Right lobe of liver (tissue), 6 donors: ENCODE data around the gene CCDC88C. TPM values are rescaled to one million over a fixed set of nuclear protein-coding genes. Genes with fewer than 3 reads are reported as not detected.
A peak's percentile ranks its signal among the peaks of the same experiment; 100 is the strongest.
"Not testable (repeated sequence)": the region's sequence is repeated elsewhere in the genome, so short reads cannot be mapped to it uniquely, and the experiment has no call there.

Experiments used
- ATAC-seq, 4 donors: fragments of 200-7000 bp; cut with Tn5 transposase; one replicate each; pipeline ENCODE4 v1.9.1; 2020; ENCODE audit warnings: mild to moderate bottlenecking in 4 of 4, moderate library complexity in 4 of 4
- DNase-seq, 3 donors: peaks; one replicate each; pipeline ENCODE4 v3.0.0-alpha.2; 2020
- H3K27ac ChIP-seq, 3 donors: fragments of 200-600 bp; one replicate each; pipeline ENCODE4 v1.8.0; 2022
- H3K27me3 ChIP-seq, 2 donors: fragments of 200-600 bp; one replicate each; pipeline ENCODE4 v1.8.0; 2022
- H3K36me3 ChIP-seq, 4 donors: fragments of 200-600 bp; sonication (generic) in 1 of 4; one replicate each; pipeline versions ENCODE4 v1.5.1 to v1.8.0; 2017 to 2022; ENCODE audit warnings: control low read depth in 1 of 4
- H3K4me1 ChIP-seq, 4 donors: fragments of 200-600 bp; sonication (generic) in 1 of 4; one replicate each; pipeline versions ENCODE4 v1.5.1 to v1.8.0; 2017 to 2022; ENCODE audit warnings: control low read depth in 1 of 4
- H3K4me3 ChIP-seq, 3 donors: fragments of 200-600 bp; one replicate each; pipeline ENCODE4 v1.8.0; 2022
- H3K9me3 ChIP-seq, 4 donors: fragments of 200-600 bp; sonication (generic) in 1 of 4; one replicate each; pipeline versions ENCODE4 v1.5.1 to v1.8.0; 2017 to 2022; ENCODE audit warnings: control low read depth in 1 of 4
- POLR2A ChIP-seq: fragments of 450-650 bp; IDR thresholded peaks from one replicate; pipeline ENCODE4 v1.6.1; 2017; ENCODE audit warnings: antibody characterized with exemption, mild to moderate bottlenecking
- WGBS: methylation state at CpG from one replicate; pipeline ENCODE4 v1.1.6; 2018; ENCODE audit warnings: low coverage, low lambda C conversion rate; ENCODE audit not compliant: insufficient coverage; ENCODE audit errors: missing lambda C conversion rate; 5-methylcytosine and 5-hydroxymethylcytosine counted together
- intact Hi-C, 2 donors: fragments of 100-400 bp; cut with DNase I; formaldehyde crosslinking; loops; one replicate each; pipeline versions ENCODE4 v1.11.2 to v1.14.1; 2022
- total RNA-seq, 6 experiments: library from RNA; depleted of rRNA in 2 of 6; stranded (reverse); fragments of >200 nt in 2 of 6; fragmentation: NEBNext Ultra II Directional in 3 of 6; extraction: Animal tissue kit (Norgen Biotek cat#: 25700) in 3 of 6; gene quantifications; one replicate each; pipeline versions ENCODE4 v1.1.0 to v1.2.4, GENCODE V29; 2016 to 2023
- TF ChIP-seq, protein P1 (sequence below), 4 donors: fragments of 200-600 bp in 3 of 4; fragments of 450-650 bp in 1 of 4; IDR thresholded peaks; one replicate each; pipeline versions ENCODE4 v1.5.1 to v1.8.0; 2016 to 2022; ENCODE audit warnings: antibody characterized with exemption in 4 of 4, mild to moderate bottlenecking in 2 of 4
- donor health status: DM: no; HTN: yes; CAD: no.
- donor health status: DM: no; HTN: no; CAD: no.
- donor health status: DM: no; HTN: no; CAD: no.
- donor health status: DM: no; HTN: yes; CAD: no.
- donor health status: DM: no; HTN: yes; CAD: no.

Gene CCDC88C
- total RNA-seq, 6 experiments from 2014 or later = 1.2 to 5.7 (median 3.1) TPM

DNA sequence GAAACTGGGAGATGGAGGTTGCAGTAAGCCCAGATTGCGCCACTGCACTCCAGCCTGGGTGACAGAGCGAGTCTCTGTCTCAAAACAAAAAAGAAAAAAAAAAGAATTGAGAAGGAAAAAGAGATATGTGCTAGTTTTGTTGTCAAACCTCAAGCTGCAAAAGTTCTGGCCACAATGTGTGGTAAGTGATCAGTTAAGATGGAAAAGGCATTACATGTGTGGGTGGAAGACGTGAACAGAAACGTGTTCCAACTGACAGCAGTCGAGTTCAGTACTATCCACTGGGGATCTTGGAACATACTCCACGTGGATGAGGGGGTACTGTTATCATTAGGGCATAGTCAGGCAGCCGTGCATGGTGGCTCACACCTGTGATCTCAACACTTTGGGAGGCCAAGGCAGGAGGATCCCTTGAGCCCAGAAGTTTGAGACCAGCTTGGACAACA, 190.4 kb downstream of the CCDC88C start:
- TF ChIP-seq POLR2A = no peak
- TF ChIP-seq, protein P1, sequence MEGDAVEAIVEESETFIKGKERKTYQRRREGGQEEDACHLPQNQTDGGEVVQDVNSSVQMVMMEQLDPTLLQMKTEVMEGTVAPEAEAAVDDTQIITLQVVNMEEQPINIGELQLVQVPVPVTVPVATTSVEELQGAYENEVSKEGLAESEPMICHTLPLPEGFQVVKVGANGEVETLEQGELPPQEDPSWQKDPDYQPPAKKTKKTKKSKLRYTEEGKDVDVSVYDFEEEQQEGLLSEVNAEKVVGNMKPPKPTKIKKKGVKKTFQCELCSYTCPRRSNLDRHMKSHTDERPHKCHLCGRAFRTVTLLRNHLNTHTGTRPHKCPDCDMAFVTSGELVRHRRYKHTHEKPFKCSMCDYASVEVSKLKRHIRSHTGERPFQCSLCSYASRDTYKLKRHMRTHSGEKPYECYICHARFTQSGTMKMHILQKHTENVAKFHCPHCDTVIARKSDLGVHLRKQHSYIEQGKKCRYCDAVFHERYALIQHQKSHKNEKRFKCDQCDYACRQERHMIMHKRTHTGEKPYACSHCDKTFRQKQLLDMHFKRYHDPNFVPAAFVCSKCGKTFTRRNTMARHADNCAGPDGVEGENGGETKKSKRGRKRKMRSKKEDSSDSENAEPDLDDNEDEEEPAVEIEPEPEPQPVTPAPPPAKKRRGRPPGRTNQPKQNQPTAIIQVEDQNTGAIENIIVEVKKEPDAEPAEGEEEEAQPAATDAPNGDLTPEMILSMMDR (IDR thresholded peaks at IDR 0.05) = no peak
- intact Hi-C loops = no loop called here
- no peaks in the 10 kb centered on the region for H3K27me3 ChIP-seq
- ATAC-seq (no peak), DNase-seq (no peak)
- H3K4me1 ChIP-seq = no peaks in the 10 kb centered on the region
- peaks cover 0 to 16% (median 5%) of the 10 kb centered on the region in 4 donors for H3K36me3 ChIP-seq
- 67% methylated on average over 6 of the region's 7 CpGs for WGBS
- H3K4me3 ChIP-seq = no peak overlapping the region
- no peak overlapping the region for H3K27ac ChIP-seq
- H3K9me3 ChIP-seq = no peaks in the 10 kb centered on the region

DNA sequence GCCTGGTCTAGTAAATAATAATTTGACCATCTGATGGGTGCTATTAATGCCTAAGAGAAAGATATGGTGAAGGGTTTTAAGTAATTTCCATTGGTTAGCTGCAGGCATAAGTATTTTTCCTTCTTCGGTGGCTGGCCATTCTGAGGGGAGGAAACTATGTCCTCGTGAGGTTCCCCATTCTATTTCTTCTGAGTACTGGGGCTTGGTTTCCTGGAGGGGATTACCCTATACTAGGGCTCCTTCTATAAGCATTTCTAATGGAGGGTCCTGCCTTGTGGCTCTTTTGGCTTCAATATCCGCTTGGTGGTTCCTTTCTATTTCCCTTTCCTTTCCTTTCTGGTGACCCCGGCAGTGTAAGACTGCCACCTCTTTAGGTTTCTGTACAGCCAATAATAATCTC, 191.3 kb downstream of the CCDC88C start:
- not testable (repeated sequence) for DNase-seq

DNA sequence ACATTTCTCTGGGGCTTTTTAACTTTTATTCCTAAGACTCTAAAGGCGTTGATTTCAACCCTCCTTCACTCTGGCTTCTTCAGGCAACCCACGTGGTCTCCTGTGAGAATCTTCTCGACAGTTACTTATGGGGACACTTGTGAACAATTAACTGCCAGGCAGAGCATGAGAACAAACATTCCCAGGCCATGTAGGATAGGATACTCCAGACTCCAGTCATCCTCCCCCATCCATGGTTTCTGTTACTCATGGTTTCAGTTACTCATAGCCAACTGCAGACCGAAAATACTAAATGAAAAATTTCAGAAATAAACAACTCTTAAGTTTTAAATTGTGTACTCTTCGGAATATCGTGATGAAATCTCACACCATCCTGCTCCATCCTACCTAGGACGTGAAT, 192.6 kb downstream of the CCDC88C start:
- Histone ChIP-seq H3K27ac (no peak overlapping the region), H3K9me3 (no peaks in the 10 kb centered on the region), H3K36me3 (peaks cover 0 to 16% (median 5%) of the 10 kb centered on the region in 4 donors), H3K4me3 (no peak overlapping the region), H3K4me1 (no peaks in the 10 kb centered on the region), H3K27me3 (no peaks in the 10 kb centered on the region)
- ATAC-seq = no peak
- TF ChIP-seq, protein P1 (IDR thresholded peaks at IDR 0.05) = no peak
- no peak for TF ChIP-seq POLR2A
- intact Hi-C loops = no loop called here
- DNase-seq = no peak
- 88% methylated on average over 5 of the region's 7 CpGs for WGBS

More for the DNA sequence above, 191.3 kb downstream of the CCDC88C start:
- H3K27me3 ChIP-seq, H3K27ac ChIP-seq, H3K4me1 ChIP-seq, intact Hi-C loops, ATAC-seq, H3K9me3 ChIP-seq, H3K4me3 ChIP-seq: not testable (repeated sequence)
- peaks cover 0 to 16% (median 5%) of the 10 kb centered on the region in 4 donors for H3K36me3 ChIP-seq
- WGBS = 67% methylated on average over 4 of the region's 4 CpGs

DNA sequence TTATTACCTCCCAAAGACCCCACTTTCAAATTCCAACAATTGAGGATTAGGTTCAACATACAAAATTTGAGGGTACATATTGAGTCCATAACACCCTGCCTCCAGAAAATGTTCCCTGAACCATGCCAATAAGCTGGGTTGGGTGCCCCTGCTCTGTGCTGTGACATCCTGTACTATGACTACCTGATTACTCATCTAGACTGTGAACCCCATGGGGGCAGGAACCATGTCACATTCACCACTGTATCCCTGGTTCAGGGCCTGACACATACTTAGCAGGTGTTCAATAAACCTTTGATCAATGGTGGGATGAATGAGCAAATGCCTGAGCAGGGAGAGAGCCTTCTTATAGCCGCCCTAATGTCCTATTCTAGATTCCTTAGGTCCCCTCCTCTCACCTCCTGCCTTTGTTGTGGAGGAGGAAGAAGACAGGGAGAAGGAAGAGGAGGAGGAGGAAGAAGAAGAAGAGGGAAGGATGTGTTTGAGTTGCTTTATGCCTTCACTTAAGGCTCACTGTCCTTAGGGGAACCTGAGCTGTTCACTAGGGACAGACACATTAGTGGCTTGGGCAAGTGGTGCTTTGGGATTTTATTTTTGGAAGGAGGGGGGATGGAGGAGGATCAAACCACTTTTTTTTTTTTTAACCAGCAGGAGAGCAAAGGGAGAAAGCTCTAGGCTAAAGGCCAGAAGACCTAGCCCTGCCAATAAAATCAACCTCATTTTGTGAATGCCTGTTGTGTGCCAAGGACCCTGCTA, 194.4 kb downstream of the CCDC88C start:
- H3K36me3 ChIP-seq = peaks cover 0 to 17% (median 5%) of the 10 kb centered on the region in 4 donors
- DNase-seq (no peak), ATAC-seq (peak in 1 of 4 donors; percentile 17)
- no peak overlapping the region for H3K27ac ChIP-seq
- no peaks in the 10 kb centered on the region for H3K27me3 ChIP-seq
- H3K4me1 ChIP-seq = no peaks in the 10 kb centered on the region
- TF ChIP-seq, protein P1 (IDR thresholded peaks at IDR 0.05) = no peak
- TF ChIP-seq POLR2A = no peak
- 100% methylated on average over 1 of the region's 1 CpG for WGBS
- H3K4me3 ChIP-seq = no peak overlapping the region
- H3K9me3 ChIP-seq = no peaks in the 10 kb centered on the region
- intact Hi-C loops = no loop called here

Other genes starting within 250 kb of the CCDC88C start
- gene GPR68, start 173.1 kb downstream of the CCDC88C start, total RNA-seq = under 1 TPM in 3 of 6 experiments, not detected in 3; 0.17 to 0.27 (median 0.19) TPM
- gene PPP4R3A, start 92.5 kb upstream of the CCDC88C start, total RNA-seq = 10 to 100 TPM; 30.5 to 45.9 (median 39.6) TPM